Amniotic epithelial cell (primary cell): ENCODE measurements around the gene FOXP1.

Experiments used
- DNase-seq: peaks from one replicate; pipeline ENCODE4 v3.0.0-alpha.2; 2010; ENCODE audit warnings: low read depth

FOXP1 gene

DNA sequence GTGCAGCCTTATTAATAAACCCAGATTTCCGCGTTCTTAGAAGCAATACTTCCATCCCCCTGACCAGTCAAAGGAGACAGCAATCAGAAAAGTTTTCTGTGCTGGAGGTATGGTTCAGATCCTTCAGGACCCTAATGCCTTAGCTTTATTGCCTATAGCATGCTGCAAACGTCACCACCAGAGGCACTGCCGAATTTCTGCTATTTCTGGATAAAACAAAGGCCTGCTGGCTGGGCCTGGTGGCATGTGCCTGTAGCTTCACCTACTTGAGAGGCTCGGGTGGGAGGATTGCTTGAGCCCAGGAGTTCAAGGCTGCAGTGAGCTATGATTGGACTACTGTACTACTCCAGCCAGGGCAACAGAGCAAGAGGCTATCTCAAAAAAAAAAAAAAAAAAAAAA is 407.2 kb downstream of the FOXP1 start:
- DNase-seq: no peak

- DNase-seq: peak; percentile 26
These were observed 407.7 kb downstream of the FOXP1 start for GRCh38 chr3:71175691-71176365.

GRCh38 chr3:71172951-71173350 is 410.6 kb downstream of the FOXP1 start:
- peak; percentile 94 for DNase-seq

DNA sequence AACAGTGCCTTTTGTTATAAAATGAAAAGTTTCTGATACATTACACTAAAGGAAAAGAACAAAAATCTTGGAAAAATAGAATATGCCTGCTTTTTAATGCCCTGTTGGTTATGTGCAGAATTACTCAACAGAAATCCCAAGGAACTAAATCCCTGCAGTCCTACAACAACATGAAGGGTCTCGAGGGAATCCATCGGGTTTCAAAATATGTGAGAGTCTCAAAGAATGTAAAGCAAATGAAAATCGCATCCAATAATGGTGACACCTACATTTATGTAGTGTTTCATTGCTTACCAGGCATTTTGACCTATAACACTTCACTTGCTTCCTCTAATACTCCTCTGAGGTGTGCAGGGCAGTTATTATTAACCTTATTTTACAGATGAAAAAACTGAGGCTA is 411.3 kb downstream of the FOXP1 start:
- no peak for DNase-seq

DNA sequence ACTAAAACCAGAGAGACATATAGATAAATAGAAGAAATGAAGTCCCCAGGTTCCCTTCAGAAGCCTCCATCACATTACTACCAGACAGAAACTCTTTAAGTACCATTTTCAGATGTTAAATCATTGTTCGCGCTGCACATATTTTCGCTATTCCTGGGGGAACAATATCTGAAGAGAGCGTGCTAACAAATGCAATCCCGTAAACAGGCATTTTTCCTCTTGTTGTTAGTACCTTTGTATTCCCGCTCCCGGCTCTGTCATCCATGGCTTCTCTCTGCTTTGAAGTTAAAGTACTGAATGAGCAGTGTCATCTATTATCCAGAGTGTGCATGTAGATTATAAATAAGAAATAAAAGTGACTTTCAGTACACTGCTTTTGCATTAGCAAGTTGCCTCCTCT is 412.3 kb downstream of the FOXP1 start:
- DNase-seq: no peak

DNA sequence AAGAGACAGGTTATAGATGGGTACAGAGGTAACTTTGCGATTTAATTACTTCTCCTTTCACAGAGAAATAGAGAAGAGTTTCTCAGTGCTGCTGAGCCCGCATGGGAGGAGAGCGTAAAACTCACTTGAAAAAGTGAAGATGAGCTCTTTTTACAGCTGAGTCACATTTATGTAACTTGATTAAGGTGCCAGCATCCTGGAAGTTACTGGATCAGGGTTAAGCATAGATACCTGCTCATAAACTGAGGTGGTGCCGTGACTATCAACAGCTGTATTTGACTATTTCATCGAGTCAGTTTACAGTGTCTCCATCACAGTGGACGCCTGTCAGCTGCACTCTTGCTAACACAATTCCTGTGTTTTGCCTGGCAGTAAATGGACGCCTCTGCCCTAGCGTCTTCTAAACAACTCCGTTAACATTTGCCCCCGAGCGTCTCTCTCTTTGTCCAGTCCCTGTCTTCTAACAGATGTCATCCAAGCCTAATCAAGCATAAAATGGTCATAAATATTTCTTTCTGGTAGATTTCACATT is 414.6 kb downstream of the FOXP1 start:
- peak; percentile 29 for DNase-seq

DNA sequence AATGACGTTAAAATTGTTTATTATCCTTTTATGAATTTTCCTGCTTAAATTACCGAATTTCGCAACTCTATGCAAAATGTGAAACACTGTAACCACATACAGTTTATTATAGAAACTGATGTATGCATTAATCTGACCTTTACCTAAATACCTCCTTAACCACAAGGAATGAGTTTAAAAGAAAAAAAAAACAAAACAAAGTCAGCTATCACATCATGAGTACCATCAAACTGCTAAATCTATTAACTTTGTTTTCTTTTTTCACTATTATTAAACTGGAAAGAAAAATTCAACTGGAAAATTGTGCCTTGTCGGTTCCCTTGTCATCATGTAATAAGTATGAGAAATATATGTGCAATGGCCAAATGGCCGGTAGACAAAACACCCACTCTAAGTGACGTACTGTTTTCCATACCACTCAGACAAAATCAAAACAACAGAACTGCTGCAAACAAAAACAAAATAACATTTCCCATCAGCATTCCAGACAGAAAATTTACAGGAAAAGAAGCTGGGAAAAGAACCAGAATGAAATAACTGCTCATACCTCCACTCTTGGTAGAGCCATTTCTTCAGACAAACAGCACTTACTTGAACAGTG is 415.3 kb downstream of the FOXP1 start:
- DNase-seq: peak; percentile 68

DNA sequence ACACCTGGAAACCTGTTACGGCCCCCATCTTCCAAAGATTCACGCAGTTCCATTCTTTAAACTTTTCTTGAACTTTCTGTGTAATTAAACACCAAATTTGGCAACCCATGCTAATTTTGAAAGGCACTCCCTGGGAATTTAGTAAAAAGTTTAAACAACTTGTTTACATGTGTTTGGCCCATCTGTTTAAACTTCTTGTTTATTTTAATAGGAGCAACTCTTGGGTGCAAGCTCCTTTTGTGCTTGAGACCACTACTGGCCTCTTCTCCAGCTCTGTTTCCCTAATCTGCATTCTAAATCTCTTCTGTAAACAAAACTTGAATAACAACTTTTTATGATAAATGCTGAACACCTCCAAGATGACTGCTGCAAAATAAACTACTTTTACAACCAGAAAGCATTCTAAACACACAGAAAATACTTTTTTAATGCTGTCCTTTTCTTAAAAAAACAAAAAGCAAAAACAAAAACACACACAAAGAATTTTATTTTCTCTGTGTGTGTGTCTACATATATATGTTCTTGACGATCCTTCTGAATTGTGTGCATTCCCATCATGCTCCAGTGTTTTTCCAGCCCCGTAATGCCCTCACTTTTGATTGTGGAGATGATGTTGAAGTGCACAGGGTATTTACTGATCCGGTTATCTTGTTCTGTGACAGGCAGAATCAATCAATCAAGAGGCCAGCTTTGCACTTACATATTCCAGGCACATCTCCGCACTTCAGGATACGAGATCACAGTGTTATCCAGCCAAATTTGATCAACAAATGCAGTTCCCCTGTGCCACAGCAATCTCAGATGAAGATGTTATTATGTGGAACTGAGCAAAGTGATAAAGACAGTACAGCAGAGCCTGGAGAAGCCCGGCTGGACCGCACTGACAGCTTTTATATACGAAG is 416.9 kb downstream of the FOXP1 start:
- DNase-seq: peak; percentile 43

- no peak for DNase-seq
These were observed 418.6 kb downstream of the FOXP1 start for GRCh38 chr3:71164881-71165280.

- DNase-seq: no peak
These were observed 420.2 kb downstream of the FOXP1 start for GRCh38 chr3:71163198-71163918.

DNA sequence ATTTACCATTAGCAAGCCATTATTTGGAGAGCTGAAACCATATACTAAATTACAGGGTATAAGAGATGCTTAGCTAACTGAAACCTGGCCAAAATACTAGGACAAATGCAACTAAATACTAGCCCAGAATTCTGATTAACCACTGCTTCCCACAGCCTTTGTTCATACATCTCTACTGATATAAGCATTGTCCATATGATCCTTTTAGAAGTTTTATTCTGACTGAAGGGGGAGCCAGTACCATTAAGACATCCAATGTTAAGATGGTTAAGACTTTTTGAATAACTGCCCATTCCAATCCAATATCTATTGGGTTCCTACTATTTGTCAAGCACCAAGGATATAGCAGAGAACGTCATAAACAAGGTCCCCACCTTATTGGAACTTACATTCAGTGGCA is 421.3 kb downstream of the FOXP1 start:
- DNase-seq: no peak

- peak; percentile 72 for DNase-seq
These were observed 422.6 kb downstream of the FOXP1 start for GRCh38 chr3:71160785-71161546.

DNA sequence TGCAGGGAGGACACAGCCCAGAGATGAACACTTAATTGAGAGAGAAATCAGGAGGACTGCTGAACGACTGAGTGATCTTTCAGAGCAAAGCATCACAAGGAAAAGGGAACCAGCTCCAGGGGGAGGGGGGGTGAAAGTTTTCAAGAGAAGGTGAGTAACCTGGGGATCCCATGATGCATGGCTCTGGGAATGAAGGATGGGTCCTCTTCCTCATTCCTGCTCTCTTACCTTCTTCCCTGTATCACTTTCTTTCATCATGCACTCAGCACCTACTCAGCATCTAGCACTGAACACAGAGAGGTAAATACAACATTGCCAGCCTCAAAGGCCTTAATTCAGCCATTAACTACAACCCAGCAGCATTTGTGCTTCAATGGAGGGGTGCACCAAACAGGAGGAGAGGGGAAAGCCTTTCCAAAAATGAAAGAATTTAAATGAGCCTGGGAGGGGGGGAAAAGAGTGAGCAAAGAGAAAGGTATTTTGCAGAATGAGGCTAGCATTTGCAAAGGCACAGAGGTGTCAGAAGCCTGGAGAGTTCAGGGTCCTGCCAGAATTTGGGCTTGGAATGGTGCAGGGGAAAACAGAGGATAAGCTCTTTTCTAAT is 427.4 kb downstream of the FOXP1 start:
- DNase-seq: no peak

- no peak for DNase-seq
These were observed 428.7 kb downstream of the FOXP1 start for GRCh38 chr3:71154846-71155245.

GRCh38 chr3:71153713-71154112 is 429.8 kb downstream of the FOXP1 start:
- DNase-seq: no peak

- DNase-seq: no peak
These were observed 430.6 kb downstream of the FOXP1 start for GRCh38 chr3:71152892-71153265.

GRCh38 chr3:71152039-71152891 is 431.3 kb downstream of the FOXP1 start:
- no peak for DNase-seq

- no peak for DNase-seq
These were observed 433.3 kb downstream of the FOXP1 start for GRCh38 chr3:71149959-71150954.
